ENCODE measurements around the gene IBTK. TPM values are rescaled to one million over a fixed set of nuclear protein-coding genes. Genes with fewer than 3 reads are reported as not detected.
"Not testable (repeated sequence)": the region's sequence is repeated elsewhere in the genome, so short reads cannot be mapped to it uniquely, and the experiment has no call there.

Gene IBTK
- 10 to 100 TPM; 25.6 to 41.1 (median 33.4) TPM for total RNA-seq

- intact Hi-C loops (cut with DNase I; ENCODE audit: low total_unique reads) = no loop called here
- Histone ChIP-seq H3K27ac (peak within 1 kb of the TSS; percentile 97), H3K4me1 (no peaks in the 10 kb centered on the region), H3K27me3 (no peaks in the 10 kb centered on the region), H3K36me3 (no peaks in the 10 kb centered on the region), H3K4me3 (peak within 1 kb of the TSS; percentile 88 to 94 (median 90)), H3K9me3 (no peaks in the 10 kb centered on the region)
- TF ChIP-seq POLR2AphosphoS5 (IDR thresholded peaks at IDR 0.05) = peak in 2 of 3 donors; percentile 52 to 60
- TF ChIP-seq POLR2A (IDR thresholded peaks at IDR 0.05) = peak; percentile 50
- no peak for TF ChIP-seq CTCF (IDR thresholded peaks at IDR 0.05)
- peak; percentile 95 to 96 for DNase-seq (ENCODE audit: low spot score in 2 of 2)
Measured at GRCh38 chr6:82247505-82248272, at the start of gene IBTK. Gene IBTK, minus strand, starts transcription at chr6:82247744. Its CDS starts 7,258 bp downstream, at chr6:82240486.

- intact Hi-C loops (cut with DNase I; ENCODE audit: low total_unique reads) = no loop called here
- no peaks in the 10 kb centered on the region for H3K27me3 ChIP-seq
- H3K4me1 ChIP-seq = no peaks in the 10 kb centered on the region
- TF ChIP-seq CTCF (IDR thresholded peaks at IDR 0.05) (no peak), POLR2AphosphoS5 (IDR thresholded peaks at IDR 0.05) (no peak), POLR2A (IDR thresholded peaks at IDR 0.05) (no peak)
- no peaks in the 10 kb centered on the region for H3K9me3 ChIP-seq
- no peak for DNase-seq (ENCODE audit: low spot score in 2 of 2)
- H3K27ac ChIP-seq = no peak overlapping the region
- no peak overlapping the region for H3K4me3 ChIP-seq
- H3K36me3 ChIP-seq = no peaks in the 10 kb centered on the region
Measured at GRCh38 chr6:82283771-82284410, 36.3 kb upstream of the IBTK start.

DNA sequence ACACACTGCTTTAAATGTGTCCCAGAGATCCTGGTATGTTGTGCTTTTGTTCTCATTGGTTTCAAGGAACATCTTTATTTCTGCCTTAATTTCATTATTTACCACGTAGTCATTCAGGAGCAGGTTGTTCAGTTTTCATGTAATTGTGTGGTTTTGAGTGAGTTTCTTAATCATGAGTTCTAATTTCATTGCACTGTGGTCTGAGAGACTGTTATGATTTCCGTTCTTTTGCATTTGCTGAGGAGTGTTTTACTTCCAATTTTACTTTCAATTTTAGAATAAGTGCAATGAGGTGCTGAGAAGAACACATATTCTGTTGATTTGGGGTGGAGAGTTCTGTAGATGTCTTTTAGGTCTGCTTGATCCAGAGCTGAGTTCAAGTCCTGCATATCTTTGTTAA, 34.0 kb upstream of the IBTK start:
- intact Hi-C loops (cut with DNase I; ENCODE audit: low total_unique reads); H3K27me3 ChIP-seq; H3K4me1 ChIP-seq; H3K27ac ChIP-seq; DNase-seq (ENCODE audit: low spot score in 2 of 2); H3K9me3 ChIP-seq; H3K4me3 ChIP-seq; H3K36me3 ChIP-seq: not testable (repeated sequence)

DNA sequence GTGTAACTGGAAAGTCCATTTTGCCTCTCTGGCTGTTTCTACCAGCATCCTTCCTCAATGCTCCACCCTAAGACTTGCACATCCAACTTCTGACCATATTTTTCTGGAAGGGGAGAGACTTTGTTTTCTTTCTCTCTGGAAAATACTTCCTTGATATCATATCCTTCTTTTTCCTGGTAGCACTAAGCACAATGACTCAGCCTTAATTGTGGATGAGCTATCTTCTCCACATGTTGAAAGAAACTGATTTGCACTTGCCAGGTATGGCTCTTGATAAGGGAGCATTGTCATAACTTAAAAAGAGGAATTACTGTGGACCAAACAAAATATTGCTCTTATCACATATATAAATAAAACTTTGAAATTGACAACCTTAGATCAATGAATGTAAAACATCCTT, 30.1 kb upstream of the IBTK start:
- H3K4me3 ChIP-seq = no peak overlapping the region
- no peak for DNase-seq (ENCODE audit: low spot score in 2 of 2)
- H3K27me3 ChIP-seq = no peaks in the 10 kb centered on the region
- no peak overlapping the region for H3K27ac ChIP-seq
- TF ChIP-seq POLR2A (IDR thresholded peaks at IDR 0.05) (no peak), POLR2AphosphoS5 (IDR thresholded peaks at IDR 0.05) (no peak), CTCF (IDR thresholded peaks at IDR 0.05) (no peak)
- H3K9me3 ChIP-seq = no peaks in the 10 kb centered on the region
- intact Hi-C loops (cut with DNase I; ENCODE audit: low total_unique reads) = loop anchor here (10.0 kb wide), 1 partner anchor 777 kb away; no protein-coding TSS in a partner anchor
- no peaks in the 10 kb centered on the region for H3K4me1 ChIP-seq
- no peaks in the 10 kb centered on the region for H3K36me3 ChIP-seq

DNA sequence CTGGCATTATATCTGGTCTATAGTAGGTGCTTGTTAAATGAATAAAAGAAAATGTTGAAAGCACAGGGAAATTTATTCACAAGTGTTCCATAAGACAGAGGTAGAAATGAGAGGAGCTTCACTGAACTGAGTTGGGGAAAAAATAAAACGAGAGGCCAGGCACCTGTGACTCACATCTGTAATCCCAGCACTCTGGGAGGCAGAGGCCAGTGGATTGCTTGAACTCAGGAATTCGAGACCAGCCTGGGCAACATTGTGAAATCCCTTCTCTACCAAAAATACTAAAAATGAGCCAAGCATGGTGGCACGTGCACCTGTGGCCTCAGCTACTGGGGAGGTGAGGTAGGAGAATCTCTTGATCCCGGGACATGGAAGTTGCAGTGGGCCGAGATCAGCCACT, 28.1 kb upstream of the IBTK start:
- no peaks in the 10 kb centered on the region for H3K4me1 ChIP-seq
- H3K36me3 ChIP-seq = no peaks in the 10 kb centered on the region
- no peak for TF ChIP-seq POLR2AphosphoS5 (IDR thresholded peaks at IDR 0.05)
- TF ChIP-seq POLR2A (IDR thresholded peaks at IDR 0.05) = no peak
- no peak for TF ChIP-seq CTCF (IDR thresholded peaks at IDR 0.05)
- no peak overlapping the region for H3K4me3 ChIP-seq
- no peaks in the 10 kb centered on the region for H3K9me3 ChIP-seq
- H3K27ac ChIP-seq = no peak overlapping the region
- no peaks in the 10 kb centered on the region for H3K27me3 ChIP-seq
- DNase-seq (ENCODE audit: low spot score in 2 of 2) = no peak
- intact Hi-C loops (cut with DNase I; ENCODE audit: low total_unique reads) = loop anchor here (10.0 kb wide), 1 partner anchor 779 kb away; no protein-coding TSS in a partner anchor
